Trophoblast cell (in vitro differentiated cells and primary cell): ENCODE results near the gene SBF2.
A peak's percentile ranks its signal among the peaks of the same experiment; 100 is the strongest.

ENCODE experiments used
- DNase-seq, 2 donors: peaks; one replicate each; pipeline ENCODE4 v3.0.0-alpha.2; 2016
- H2AFZ ChIP-seq: 2 replicates; pipeline ENCODE4 v1.6.1; 2013; ENCODE audit warnings: low read length, moderate library complexity, mild to moderate bottlenecking; ENCODE audit not compliant: insufficient read depth, poor library complexity
- H2AK5ac ChIP-seq: 2 replicates; pipeline ENCODE4 v1.6.1; 2013; ENCODE audit warnings: mild to moderate bottlenecking, low read length
- H2BK120ac ChIP-seq: 2 replicates; pipeline ENCODE4 v1.6.1; 2013; ENCODE audit warnings: low read length, mild to moderate bottlenecking, moderate library complexity; ENCODE audit not compliant: insufficient read depth, poor library complexity
- H2BK12ac ChIP-seq: 2 replicates; pipeline ENCODE4 v1.6.1; 2013; ENCODE audit warnings: mild to moderate bottlenecking, low read length, moderate library complexity
- H2BK5ac ChIP-seq: 2 replicates; pipeline ENCODE4 v1.6.1; 2013; ENCODE audit warnings: low read length, low read depth, moderate library complexity, mild to moderate bottlenecking; ENCODE audit not compliant: poor library complexity
- H3K14ac ChIP-seq: 2 replicates; pipeline ENCODE4 v1.6.1; 2013; ENCODE audit warnings: mild to moderate bottlenecking, low read length
- H3K18ac ChIP-seq: 2 replicates; pipeline ENCODE4 v1.6.1; 2013; ENCODE audit warnings: mild to moderate bottlenecking, low read length
- H3K23ac ChIP-seq: 2 replicates; pipeline ENCODE4 v1.6.1; 2013; ENCODE audit warnings: low read length
- H3K27ac ChIP-seq: 2 replicates; pipeline ENCODE4 v1.5.1; 2013; ENCODE audit warnings: low read depth, mild to moderate bottlenecking, inconsistent platforms, low read length, moderate library complexity
- H3K27me3 ChIP-seq: 2 replicates; pipeline ENCODE4 v1.6.1; 2013; ENCODE audit warnings: inconsistent platforms, mild to moderate bottlenecking, low read length, moderate library complexity; ENCODE audit not compliant: insufficient read depth
- H3K36me3 ChIP-seq, 2 experiments: 1 replicate in 1 of 2; 2 replicates in 1 of 2; pipeline ENCODE4 v1.6.1; 2013; ENCODE audit warnings: low read length in 2 of 2, mild to moderate bottlenecking in 2 of 2, moderate library complexity in 1 of 2; ENCODE audit not compliant: insufficient read depth in 2 of 2, control insufficient read depth in 1 of 2
- H3K4ac ChIP-seq: 2 replicates; pipeline ENCODE4 v1.6.1; 2013; ENCODE audit warnings: low read depth, mild to moderate bottlenecking, low read length, moderate library complexity
- H3K4me1 ChIP-seq, 2 experiments: 1 replicate in 1 of 2; 2 replicates in 1 of 2; pipeline ENCODE4 v1.6.1; 2013; ENCODE audit warnings: low read length in 2 of 2, mild to moderate bottlenecking in 2 of 2, moderate library complexity in 1 of 2; ENCODE audit not compliant: insufficient read depth in 2 of 2, control insufficient read depth in 1 of 2
- H3K4me2 ChIP-seq: 2 replicates; pipeline ENCODE4 v1.6.1; 2013; ENCODE audit warnings: inconsistent platforms, mild to moderate bottlenecking, low read length, moderate library complexity
- H3K4me3 ChIP-seq: 2 replicates; pipeline ENCODE4 v1.5.1; 2013; ENCODE audit warnings: mild to moderate bottlenecking, low read depth, low read length, inconsistent platforms
- H3K79me1 ChIP-seq: one replicate; pipeline ENCODE4 v1.6.1; 2013; ENCODE audit warnings: low read length
- H3K79me2 ChIP-seq: 2 replicates; pipeline ENCODE4 v1.6.1; 2013; ENCODE audit warnings: low read length, mild to moderate bottlenecking; ENCODE audit not compliant: control insufficient read depth, insufficient read depth, poor library complexity
- H3K9ac ChIP-seq: 2 replicates; pipeline ENCODE4 v1.6.1; 2013; ENCODE audit warnings: mild to moderate bottlenecking, low read length
- H3K9me3 ChIP-seq: 2 replicates; pipeline ENCODE4 v1.6.1; 2013; ENCODE audit warnings: low read depth, mild to moderate bottlenecking, control low read depth, inconsistent platforms, low read length; ENCODE audit not compliant: insufficient read depth
- H4K12ac ChIP-seq: 2 replicates; pipeline ENCODE4 v1.6.1; 2013; ENCODE audit warnings: low read depth, mild to moderate bottlenecking, low read length, moderate library complexity
- H4K8ac ChIP-seq: 2 replicates; pipeline ENCODE4 v1.6.1; 2013; ENCODE audit warnings: low read depth, mild to moderate bottlenecking, low read length, moderate library complexity
- H4K91ac ChIP-seq: one replicate; pipeline ENCODE4 v1.6.1; 2013; ENCODE audit warnings: low read depth, mild to moderate bottlenecking, low read length, moderate library complexity
- WGBS: extraction: QIAGEN DNeasy Blood & Tissue Kit; methylation state at CpG from one replicate; pipeline ENCODE4 v1.1.7; 2013; ENCODE audit warnings: missing lambda C conversion rate; ENCODE audit not compliant: insufficient read length, insufficient coverage; ENCODE audit errors: extremely low coverage; 5-methylcytosine and 5-hydroxymethylcytosine counted together

SBF2 gene

DNA sequence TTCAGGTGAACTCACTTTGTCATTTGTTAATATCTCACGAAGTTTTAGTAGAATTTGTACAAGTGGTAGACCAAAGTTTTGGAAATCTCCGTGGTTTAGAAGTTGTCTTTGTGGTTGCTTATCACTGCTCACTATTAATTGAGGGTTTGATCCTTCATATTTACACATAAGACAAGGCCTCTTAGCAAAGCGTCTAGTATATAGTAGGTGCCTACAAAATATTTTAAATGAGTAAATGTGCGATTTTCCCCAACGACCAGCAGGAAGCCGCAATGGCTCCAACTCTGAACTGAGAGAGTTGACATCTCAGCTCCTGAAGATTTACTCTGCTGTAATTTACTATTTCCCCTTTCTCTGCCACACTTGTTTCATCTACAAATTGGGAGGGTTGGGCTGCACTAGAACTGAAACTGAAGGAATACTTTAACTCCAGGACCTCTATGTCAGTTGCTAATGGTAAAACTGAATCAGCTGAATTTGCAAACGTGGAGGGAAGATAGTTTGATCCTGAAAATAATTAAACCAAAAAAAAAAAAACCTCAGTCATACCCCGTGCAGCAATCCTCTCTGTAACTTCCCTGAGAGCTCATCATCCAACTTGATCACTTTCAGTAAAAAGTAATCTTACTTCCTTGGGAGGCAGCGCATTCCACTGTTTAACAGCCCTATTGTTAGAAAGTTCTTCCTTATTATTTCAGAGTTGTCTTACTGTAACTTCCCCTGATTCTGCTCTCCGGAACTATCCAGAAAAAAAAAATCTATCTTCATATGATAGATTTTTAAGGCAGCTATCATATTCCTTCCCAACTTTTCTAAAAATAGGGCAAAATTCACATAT is 1.3 kb upstream of the SBF2 start:
- Histone ChIP-seq H2BK12ac (no peak overlapping the region), H3K9ac (no peak overlapping the region), H2BK5ac (no peak overlapping the region), H3K18ac (no peak overlapping the region), H4K12ac (no peak overlapping the region), H3K14ac (no peak overlapping the region), H3K4me1 (peaks cover 0 to 3% of the 10 kb centered on the region in 2 experiments), H3K27me3 (no peaks in the 10 kb centered on the region), H4K91ac (no peak overlapping the region), H3K27ac (peak overlapping the region; percentile 100), H3K79me2 (peaks cover 12% of the 10 kb centered on the region), H3K36me3 (no peaks in the 10 kb centered on the region), H3K9me3 (no peaks in the 10 kb centered on the region), H3K23ac (no peak overlapping the region), H2AFZ (no peak overlapping the region), H3K79me1 (peaks cover 16% of the 10 kb centered on the region), H3K4me3 (no peak overlapping the region), H2BK120ac (no peak overlapping the region), H3K4ac (no peak overlapping the region), H2AK5ac (no peak overlapping the region), H4K8ac (no peak overlapping the region), H3K4me2 (peak overlapping the region; percentile 97)
- no CpG with 5 or more reads among the region's 10 CpGs for WGBS
- no peak for DNase-seq

DNA sequence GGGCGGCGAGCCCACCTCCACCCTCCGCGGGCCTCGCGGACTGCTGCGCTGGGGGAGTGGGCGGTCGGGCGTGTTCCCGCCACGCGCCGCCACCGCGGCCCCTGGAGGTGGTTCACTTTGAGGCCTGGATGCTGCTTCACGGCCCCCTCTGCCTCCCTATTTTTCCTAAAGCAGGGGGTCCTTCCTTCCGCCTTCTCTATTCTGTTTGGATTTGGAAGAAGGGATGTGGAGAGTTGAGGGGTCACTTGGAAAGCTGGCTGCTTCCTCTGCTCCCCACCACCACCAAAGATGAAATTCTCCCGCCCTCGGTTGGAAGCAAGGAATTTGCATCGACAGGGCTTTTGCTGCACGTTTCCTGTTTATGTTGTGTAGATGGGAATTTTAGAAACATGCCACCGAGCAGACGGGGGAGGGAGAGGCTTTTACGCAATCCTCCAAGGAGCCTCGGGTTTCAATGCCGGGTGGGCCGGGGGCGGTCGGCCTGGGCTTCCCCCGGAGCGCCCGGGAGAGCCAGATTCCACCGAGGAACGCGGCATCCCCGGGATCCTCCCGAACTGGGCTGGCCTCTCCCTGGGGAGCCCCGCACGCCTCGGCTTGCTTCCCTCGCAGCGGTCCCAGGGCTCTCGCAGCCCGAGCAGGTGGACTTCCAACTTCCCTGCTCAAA is 403 bp upstream of the SBF2 start:
- Histone ChIP-seq H3K9me3 (no peaks in the 10 kb centered on the region), H3K4me3 (peak overlapping the region; percentile 93), H3K9ac (peak overlapping the region; percentile 98), H3K23ac (no peak overlapping the region), H3K18ac (peak overlapping the region; percentile 100), H3K27me3 (no peaks in the 10 kb centered on the region), H3K4me2 (peak overlapping the region; percentile 97), H3K4ac (peak overlapping the region; percentile 89), H4K8ac (peak overlapping the region; percentile 97), H4K12ac (peak overlapping the region; percentile 93), H2BK5ac (peak overlapping the region; percentile 99), H4K91ac (peak overlapping the region; percentile 99), H3K27ac (peak overlapping the region; percentile 100), H3K36me3 (no peaks in the 10 kb centered on the region), H3K4me1 (peaks cover 0 to 3% of the 10 kb centered on the region in 2 experiments), H2BK120ac (peak overlapping the region; percentile 96), H2AK5ac (peak overlapping the region; percentile 92), H2AFZ (peak overlapping the region; percentile 94), H3K79me1 (peaks cover 19% of the 10 kb centered on the region), H2BK12ac (peak overlapping the region; percentile 56), H3K79me2 (peaks cover 12% of the 10 kb centered on the region), H3K14ac (peak overlapping the region; percentile 99)
- DNase-seq, result peak; percentile 56 to 71
- WGBS, result no CpG with 5 or more reads among the region's 45 CpGs

DNA sequence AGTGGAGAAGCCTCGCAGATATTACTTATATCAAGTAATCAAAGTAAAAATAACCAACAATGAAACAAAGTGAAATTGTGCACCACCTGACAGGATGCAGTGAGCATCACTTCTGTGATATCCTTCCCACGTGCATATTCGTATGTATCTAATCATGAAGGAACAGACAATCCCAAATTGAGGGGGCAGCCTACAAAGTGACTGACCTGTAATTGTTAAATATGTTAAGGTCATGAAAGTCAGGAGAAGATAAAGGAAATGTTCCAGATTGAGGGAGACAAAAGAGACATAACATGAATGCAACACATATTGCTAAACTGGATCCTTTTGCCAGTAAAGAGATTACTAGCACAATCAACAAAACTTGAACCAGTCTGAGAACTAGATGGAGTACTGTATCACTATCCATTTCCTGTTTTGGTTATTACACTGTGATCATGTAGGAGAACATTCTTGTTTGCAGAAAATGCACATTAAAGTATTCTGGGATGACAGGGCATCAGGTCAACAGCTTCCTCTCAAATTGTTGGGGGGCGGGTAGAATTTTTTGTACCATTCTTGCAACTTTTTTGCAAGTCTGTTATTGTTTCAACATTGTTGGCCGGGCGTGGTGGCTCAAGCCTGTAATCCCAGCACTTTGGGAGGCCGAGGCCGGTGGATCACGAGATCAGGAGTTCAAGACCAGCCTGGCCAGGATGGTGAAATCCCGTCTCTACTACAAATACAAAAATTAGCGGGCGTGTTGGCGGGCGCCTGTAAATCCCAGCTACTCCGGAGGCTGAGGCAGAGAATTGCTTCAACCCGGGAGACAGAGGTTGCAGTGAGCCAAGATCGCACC is 2.0 kb downstream of the SBF2 start:
- WGBS, result no CpG with 5 or more reads among the region's 17 CpGs
- Histone ChIP-seq H2BK5ac (no peak overlapping the region), H2AK5ac (no peak overlapping the region), H4K8ac (no peak overlapping the region), H3K4me2 (no peak overlapping the region), H3K4me1 (peaks cover 0 to 5% of the 10 kb centered on the region in 2 experiments), H3K27ac (no peak overlapping the region), H3K23ac (no peak overlapping the region), H3K9me3 (no peaks in the 10 kb centered on the region), H2BK12ac (no peak overlapping the region), H3K4me3 (no peak overlapping the region), H3K18ac (no peak overlapping the region), H2AFZ (no peak overlapping the region), H3K14ac (no peak overlapping the region), H4K12ac (no peak overlapping the region), H3K79me2 (peaks cover 15% of the 10 kb centered on the region), H3K79me1 (peaks cover 19% of the 10 kb centered on the region), H2BK120ac (no peak overlapping the region), H4K91ac (no peak overlapping the region), H3K36me3 (peaks cover 0 to 4% of the 10 kb centered on the region in 2 experiments), H3K27me3 (no peaks in the 10 kb centered on the region), H3K4ac (peak overlapping the region; percentile 1), H3K9ac (no peak overlapping the region)
- DNase-seq, result no peak

DNA sequence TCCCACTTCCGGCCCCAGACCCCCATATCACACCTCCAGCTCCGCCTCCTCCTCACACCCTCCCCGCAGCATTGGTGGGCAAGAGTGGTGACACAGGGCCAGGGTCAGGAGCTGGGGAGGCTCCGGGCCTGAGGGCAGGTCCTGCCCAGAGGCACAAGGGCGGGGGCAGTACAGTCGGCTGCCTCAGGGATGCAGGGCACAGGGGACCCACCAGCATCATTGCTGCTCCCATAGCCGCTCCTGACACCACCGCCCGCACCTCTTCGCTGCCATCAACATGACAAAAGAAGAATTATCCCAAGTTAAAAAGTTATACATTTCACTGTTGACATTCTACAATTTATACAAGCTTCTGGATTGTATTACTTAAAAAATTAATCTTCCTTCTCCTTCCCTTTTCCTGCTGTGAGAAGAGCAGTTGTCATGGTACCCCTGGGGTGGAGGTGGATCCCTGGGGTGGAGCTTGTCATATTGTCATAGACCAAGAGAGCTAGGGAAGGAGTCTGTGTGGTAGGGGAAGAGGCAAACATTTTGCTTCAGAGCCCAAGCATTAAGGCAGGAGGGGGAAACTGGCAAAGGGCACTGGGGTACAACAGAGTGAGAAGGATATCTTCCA is 4.1 kb downstream of the SBF2 start:
- Histone ChIP-seq H3K9me3 (no peaks in the 10 kb centered on the region), H4K91ac (no peak overlapping the region), H4K8ac (no peak overlapping the region), H3K79me1 (peaks cover 19% of the 10 kb centered on the region), H3K27me3 (no peaks in the 10 kb centered on the region), H2BK5ac (no peak overlapping the region), H3K4ac (peak overlapping the region; percentile 20), H3K4me2 (no peak overlapping the region), H3K14ac (no peak overlapping the region), H3K27ac (no peak overlapping the region), H3K79me2 (peaks cover 15% of the 10 kb centered on the region), H3K4me3 (no peak overlapping the region), H2BK12ac (no peak overlapping the region), H3K23ac (no peak overlapping the region), H2AK5ac (no peak overlapping the region), H3K18ac (peak overlapping the region; percentile 29), H3K4me1 (peaks cover 0 to 2% of the 10 kb centered on the region in 2 experiments), H3K36me3 (peaks cover 0 to 4% of the 10 kb centered on the region in 2 experiments), H3K9ac (no peak overlapping the region), H2BK120ac (no peak overlapping the region), H2AFZ (no peak overlapping the region), H4K12ac (no peak overlapping the region)
- no CpG with 5 or more reads among the region's 10 CpGs for WGBS
- DNase-seq, result no peak
